Eye (tissue), 1 donor: Measurements from ENCODE around the gene SMIM36.
"Not testable (repeated sequence)": the region's sequence is repeated elsewhere in the genome, so short reads cannot be mapped to it uniquely, and the experiment has no call there.

Experiments used
- DNase-seq: peaks from one replicate; pipeline ENCODE4 v3.0.0-alpha.2; 2015

Gene SMIM36

GRCh38 chr17:55411463-55411855, 99.8 kb downstream of the SMIM36 start:
- DNase-seq, result no peak

- DNase-seq, result no peak
Measured at GRCh38 chr17:55410722-55411462, 100.4 kb downstream of the SMIM36 start.

- DNase-seq, result no peak
Measured at GRCh38 chr17:55409030-55409800, 102.0 kb downstream of the SMIM36 start.

GRCh38 chr17:55407641-55408566, 103.3 kb downstream of the SMIM36 start:
- DNase-seq, result no peak

GRCh38 chr17:55405600-55405999, 105.7 kb downstream of the SMIM36 start:
- DNase-seq, result no peak

GRCh38 chr17:55404197-55404596, 107.1 kb downstream of the SMIM36 start:
- not testable (repeated sequence) for DNase-seq

- no peak for DNase-seq
Measured at GRCh38 chr17:55402374-55402773, 108.9 kb downstream of the SMIM36 start.
